Hematopoietic multipotent progenitor cell treated with erythropoietin and hydrocortisone succinate and interleukin-3 and kit ligand, for 6 days (in vitro differentiated cells): ENCODE measurements around the gene TRIM72.
A peak's percentile ranks its signal among the peaks of the same experiment; 100 is the strongest.
"Not testable (repeated sequence)": the region's sequence is repeated elsewhere in the genome, so short reads cannot be mapped to it uniquely, and the experiment has no call there.

Source experiments
- DNase-seq: peaks from one replicate; pipeline ENCODE4 v3.0.0-alpha.2; 2015

Gene TRIM72

GRCh38 chr16:31260136-31260931, 46.4 kb downstream of the TRIM72 start:
- no peak for DNase-seq

GRCh38 chr16:31262084-31262483, 48.2 kb downstream of the TRIM72 start:
- DNase-seq = no peak

- DNase-seq = no peak
Measured at GRCh38 chr16:31265329-31266245, 51.7 kb downstream of the TRIM72 start.

DNA sequence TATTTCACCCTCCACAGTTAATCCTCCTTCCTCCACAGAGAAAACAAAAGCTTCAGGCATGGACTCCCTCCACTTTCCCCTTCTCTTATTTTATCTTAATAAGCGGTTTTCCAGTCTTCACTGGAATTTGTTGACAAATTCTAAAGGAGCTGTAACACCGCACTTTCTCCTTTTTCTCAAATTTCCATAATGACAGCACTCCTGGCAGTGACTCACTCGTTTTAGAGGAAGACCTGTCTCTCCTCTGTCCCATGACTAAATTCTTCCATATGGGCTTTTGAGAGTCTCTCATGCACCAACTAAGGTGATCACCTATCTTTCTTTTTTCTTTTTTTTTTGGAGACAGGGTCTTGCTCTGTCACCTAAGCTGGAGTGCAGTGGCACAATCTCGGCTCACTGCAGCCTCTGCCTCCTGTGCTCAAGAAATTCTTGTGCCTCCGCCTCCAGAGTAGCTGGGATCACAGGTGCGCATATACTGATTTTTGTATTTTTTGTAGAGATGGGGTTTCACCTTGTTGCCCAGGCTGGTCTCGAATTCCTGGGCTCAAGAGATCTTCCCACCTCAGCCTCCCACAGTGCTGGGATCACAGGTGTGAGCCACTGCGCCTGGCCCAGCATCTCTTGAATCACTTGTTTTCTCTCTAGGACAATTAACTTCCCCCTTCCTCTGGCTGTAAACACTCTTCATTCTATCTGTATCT, 53.6 kb downstream of the TRIM72 start:
- DNase-seq = no peak

DNA sequence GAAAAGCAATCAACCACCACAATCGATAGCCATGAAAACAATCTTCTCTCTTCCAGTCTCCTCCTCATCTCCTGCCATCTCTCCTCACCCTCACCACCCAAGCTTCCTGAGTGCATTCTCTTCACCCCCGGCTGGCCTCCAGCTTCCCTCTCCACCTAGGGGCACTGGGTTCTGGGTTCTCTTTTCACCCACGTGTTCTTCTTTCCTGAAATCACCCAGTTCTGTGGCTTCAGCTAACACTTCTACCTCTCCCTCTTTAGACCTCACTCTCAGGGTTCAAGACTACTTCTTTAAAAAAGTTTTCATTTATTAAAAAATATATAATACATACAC, 54.1 kb downstream of the TRIM72 start:
- no peak for DNase-seq

- no peak for DNase-seq
Measured at GRCh38 chr16:31268891-31269290, 55.0 kb downstream of the TRIM72 start.

GRCh38 chr16:31269541-31269940, 55.6 kb downstream of the TRIM72 start:
- DNase-seq = no peak

- not testable (repeated sequence) for DNase-seq
Measured at GRCh38 chr16:31269973-31270372, 56.1 kb downstream of the TRIM72 start.

DNA sequence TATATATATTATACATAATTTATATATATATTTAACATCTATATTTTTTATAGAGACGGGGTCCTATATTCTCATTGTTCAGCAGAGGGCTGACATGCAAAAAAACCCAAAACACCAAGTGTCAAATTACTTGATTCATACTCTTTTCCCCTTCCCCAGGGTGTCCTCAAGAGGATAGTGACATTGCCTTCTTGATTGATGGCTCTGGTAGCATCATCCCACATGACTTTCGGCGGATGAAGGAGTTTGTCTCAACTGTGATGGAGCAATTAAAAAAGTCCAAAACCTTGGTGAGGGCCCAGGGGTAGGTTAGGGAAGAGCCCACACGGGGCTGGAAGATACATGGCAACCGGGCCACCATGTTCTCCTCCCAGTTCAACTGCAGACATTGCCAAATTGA, 56.9 kb downstream of the TRIM72 start:
- no peak for DNase-seq

DNA sequence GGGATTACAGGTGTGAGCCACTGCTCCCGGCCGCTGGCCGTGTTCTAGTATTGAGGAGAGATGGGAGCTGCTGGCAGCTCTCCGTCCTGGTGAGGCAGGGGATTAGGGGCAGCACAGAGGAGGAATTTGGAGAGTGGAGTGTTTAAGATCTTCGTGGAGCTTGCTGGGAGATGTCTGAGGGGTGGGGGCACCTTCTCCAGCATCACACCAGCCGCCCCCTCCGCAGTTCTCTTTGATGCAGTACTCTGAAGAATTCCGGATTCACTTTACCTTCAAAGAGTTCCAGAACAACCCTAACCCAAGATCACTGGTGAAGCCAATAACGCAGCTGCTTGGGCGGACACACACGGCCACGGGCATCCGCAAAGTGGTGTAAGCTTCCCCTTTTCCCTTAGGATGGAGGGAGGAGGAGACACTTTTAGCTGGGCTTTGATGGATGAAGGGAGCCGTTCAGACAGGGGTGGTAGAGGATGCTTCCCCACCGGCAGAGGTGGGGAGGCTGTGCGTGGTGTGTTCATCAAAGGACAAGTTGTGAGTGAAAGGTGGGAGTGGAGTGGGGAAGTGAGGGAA, 57.8 kb downstream of the TRIM72 start:
- no peak for DNase-seq

- DNase-seq = no peak
Measured at GRCh38 chr16:31273187-31273586, 59.3 kb downstream of the TRIM72 start.

DNA sequence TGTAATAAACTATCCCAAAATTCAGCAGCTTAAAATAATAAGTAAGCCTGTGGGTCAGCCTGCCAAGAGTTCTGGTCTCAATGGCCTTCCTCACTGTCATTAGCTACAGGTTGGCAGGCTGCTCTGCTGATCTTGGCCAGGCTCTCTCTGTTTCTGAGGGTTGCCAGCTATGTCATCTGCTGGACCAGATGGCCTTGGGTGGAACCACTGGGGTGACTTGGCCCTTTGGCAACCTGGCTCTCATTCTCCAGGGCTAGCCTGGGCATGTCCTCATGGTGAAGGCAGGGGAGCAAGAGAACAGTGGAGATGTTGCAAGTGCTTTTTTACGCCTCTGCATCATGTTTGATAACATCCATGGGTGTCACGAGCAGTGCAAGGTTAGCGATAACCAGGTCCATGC, 59.8 kb downstream of the TRIM72 start:
- peak; percentile 21 for DNase-seq

DNA sequence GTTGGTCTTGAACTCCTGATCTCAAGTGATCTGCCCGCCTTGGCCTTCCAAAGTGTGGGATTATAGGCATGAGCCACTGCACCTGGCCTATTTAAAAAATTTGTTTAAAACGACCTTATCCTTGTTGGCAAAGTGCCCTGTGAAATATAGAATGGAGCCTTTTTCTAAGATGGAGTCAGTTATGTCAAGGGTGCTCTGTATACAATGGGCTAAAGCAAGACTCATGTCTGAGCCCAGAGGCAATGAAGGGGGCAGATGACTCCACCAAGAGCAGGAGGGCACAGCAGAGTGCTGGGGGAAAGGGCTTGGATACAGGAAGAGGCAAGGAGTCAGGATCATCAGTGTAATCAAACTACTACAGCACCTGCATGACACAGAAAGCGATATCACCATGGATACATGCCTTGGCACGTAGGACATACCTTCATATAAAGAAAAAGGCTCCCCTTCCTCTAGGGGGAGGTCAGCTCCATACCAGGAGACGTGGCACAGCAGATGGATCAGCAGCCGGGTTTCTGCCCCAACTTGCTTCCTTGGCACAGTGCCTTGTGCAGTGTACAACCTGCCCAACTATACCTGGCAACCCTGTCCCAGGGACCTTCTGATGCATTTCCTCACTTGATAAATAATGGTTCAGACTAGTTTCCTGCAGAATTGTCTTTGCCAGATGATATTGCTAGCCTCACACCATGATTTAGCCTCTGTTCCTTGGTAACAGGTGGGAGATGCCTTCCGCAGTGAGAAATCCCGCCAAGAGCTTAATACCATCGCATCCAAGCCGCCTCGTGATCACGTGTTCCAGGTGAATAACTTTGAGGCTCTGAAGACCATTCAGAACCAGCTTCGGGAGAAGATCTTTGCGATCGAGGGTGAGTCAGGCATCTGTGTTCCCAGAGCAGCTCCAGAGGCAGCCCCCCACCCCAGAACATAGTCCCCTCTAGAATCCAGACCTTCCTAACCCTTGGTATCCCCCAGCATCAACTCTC, 61.2 kb downstream of the TRIM72 start:
- DNase-seq = no peak

GRCh38 chr16:31276600-31276999, 62.7 kb downstream of the TRIM72 start:
- no peak for DNase-seq

GRCh38 chr16:31277659-31278260, 63.8 kb downstream of the TRIM72 start:
- no peak for DNase-seq

DNA sequence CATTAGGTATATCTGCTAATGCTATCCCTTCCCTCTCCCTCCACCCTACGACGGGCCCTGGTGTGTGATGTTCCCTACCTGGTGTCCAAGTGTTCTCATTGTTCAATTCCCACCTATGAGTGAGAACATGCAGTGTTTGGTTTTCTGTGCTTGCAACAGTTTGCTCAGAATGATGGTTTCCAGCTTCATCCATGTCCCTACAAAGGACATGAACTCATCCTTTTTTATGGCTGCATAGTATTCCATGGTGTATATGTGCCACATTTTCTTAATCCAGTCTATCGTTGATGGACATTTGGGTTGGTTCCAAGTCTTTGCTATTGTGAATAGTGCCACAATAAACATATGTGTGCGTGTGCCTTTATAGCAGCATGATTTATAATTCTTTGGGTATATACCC, 64.9 kb downstream of the TRIM72 start:
- not testable (repeated sequence) for DNase-seq
